Fibroblast of villous mesenchyme (primary cell): Measurements from ENCODE around the gene SLC19A1. TPM values are rescaled to one million over a fixed set of nuclear protein-coding genes. Genes with fewer than 3 reads are reported as not detected.

Experiments used
- DNase-seq: peaks from one replicate; pipeline ENCODE4 v3.0.0-alpha.2; 2010; ENCODE audit warnings: low read depth
- H3K4me3 ChIP-seq: 2 replicates; pipeline ENCODE4 v1.5.1; 2011; ENCODE audit warnings: low read depth, mild to moderate bottlenecking, low read length
- total RNA-seq: library from RNA; depleted of rRNA; stranded (reverse); fragments of >200 nt; gene quantifications from 2 replicates; pipeline ENCODE4 v1.2.3, GENCODE V29; 2012
- TF ChIP-seq, protein P1 (sequence below): IDR thresholded peaks from 2 replicates; pipeline ENCODE4 v1.5.1; 2012; ENCODE audit warnings: low read depth, mild to moderate bottlenecking, low read length; ENCODE audit not compliant: insufficient read depth

SLC19A1 gene
- total RNA-seq, 1 donor = 6.5 TPM

GRCh38 chr21:45557616-45558043 is 15.4 kb upstream of the SLC19A1 start:
- TF ChIP-seq, protein P1, sequence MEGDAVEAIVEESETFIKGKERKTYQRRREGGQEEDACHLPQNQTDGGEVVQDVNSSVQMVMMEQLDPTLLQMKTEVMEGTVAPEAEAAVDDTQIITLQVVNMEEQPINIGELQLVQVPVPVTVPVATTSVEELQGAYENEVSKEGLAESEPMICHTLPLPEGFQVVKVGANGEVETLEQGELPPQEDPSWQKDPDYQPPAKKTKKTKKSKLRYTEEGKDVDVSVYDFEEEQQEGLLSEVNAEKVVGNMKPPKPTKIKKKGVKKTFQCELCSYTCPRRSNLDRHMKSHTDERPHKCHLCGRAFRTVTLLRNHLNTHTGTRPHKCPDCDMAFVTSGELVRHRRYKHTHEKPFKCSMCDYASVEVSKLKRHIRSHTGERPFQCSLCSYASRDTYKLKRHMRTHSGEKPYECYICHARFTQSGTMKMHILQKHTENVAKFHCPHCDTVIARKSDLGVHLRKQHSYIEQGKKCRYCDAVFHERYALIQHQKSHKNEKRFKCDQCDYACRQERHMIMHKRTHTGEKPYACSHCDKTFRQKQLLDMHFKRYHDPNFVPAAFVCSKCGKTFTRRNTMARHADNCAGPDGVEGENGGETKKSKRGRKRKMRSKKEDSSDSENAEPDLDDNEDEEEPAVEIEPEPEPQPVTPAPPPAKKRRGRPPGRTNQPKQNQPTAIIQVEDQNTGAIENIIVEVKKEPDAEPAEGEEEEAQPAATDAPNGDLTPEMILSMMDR = no peak
- no peak overlapping the region for H3K4me3 ChIP-seq
- DNase-seq = no peak

DNA sequence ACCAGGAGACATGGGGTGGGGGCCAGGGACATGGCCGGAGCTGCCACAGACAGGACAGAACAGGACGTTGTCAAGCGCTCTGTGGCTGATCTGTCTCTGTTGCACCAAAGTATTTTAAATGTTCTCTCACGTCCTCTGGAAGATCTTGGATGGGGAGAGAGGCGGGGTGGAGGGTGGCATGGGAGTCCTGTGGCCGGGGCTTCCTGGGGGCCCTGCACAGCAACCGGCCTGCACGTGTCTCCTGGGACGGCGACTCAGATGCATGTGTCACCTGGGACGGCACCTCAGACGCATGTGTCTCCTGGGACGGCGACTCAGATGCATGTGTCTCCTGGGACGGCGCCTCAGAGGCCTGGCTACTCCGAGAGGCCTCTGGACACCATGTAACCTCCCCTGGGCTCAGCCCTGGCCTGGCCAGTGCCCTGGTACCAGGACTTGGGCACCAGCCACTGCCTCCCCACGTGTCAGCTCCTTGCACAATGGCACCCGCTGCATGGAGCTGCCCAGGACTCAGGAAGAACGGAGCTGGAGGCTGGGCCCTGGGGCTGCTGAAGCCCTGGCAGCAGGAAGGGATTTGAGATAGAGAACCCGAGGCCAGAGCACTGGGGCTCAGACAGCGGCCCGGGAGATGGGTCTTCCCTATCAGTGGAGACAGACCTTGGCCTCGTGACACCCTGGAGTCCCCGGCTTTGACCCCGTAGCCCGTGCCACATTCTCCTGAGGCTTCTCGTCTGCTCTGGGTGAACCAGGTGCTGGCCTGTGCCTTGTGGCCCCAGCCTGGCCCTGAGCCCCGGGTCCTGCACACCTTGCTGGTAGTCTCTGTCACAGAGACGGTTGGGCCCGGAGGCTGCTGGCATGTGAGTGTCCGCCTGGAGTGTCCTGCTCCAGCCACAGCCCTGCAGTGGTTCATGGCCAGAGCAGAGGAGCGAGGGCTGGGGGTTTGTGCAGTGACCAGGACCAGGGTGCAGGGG is 14.7 kb upstream of the SLC19A1 start:
- DNase-seq = no peak
- TF ChIP-seq, protein P1 = no peak
- H3K4me3 ChIP-seq = no peak overlapping the region

DNA sequence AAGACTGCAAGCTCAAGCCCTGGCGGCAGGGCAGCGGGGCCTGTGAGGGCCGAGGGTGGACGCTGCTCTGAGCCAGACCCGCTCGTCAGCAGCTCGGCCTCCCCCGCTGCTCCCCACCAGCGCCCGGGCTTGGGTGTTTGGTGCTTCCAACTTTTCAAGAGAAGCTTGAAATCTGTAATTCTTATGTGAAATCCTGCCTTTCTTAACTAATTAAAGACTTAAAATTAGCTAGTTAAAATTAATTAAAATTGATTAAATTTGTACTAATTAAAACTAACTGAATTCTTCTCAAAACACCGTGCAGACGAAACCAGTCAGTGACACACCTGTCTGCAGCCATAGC is 14.0 kb upstream of the SLC19A1 start:
- no peak for DNase-seq
- TF ChIP-seq, protein P1 = no peak
- H3K4me3 ChIP-seq = no peak overlapping the region

- peak; percentile 72 for DNase-seq
- TF ChIP-seq, protein P1 = peak; percentile 54
- peak overlapping the region; percentile 48 for H3K4me3 ChIP-seq
Observed at GRCh38 chr21:45555557-45556301, 13.5 kb upstream of the SLC19A1 start.

DNA sequence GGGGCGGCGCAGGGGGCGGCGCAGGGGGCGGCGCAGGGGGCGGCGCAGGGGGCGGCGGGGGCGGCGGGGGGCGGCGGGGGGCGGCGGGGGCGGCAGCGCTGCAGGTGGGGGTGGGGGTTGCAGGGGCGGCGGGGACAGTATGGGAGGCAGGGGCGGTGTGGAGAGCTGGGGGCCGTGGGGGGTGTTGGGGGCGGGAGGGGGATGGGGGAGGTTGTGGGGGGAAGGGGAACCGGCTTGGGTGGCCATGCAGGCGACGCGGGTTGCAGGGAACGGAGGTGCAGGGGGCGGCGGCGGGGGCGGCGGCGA is 13.0 kb upstream of the SLC19A1 start:
- H3K4me3 ChIP-seq = peak overlapping the region; percentile 48
- TF ChIP-seq, protein P1 = no peak
- DNase-seq = no peak

GRCh38 chr21:45554477-45555175 is 12.4 kb upstream of the SLC19A1 start:
- peak overlapping the region; percentile 69 for H3K4me3 ChIP-seq
- TF ChIP-seq, protein P1 = peak; percentile 71
- DNase-seq = peak; percentile 61
